Measurements from ENCODE around the gene LRRC75B.

Gene LRRC75B

DNA sequence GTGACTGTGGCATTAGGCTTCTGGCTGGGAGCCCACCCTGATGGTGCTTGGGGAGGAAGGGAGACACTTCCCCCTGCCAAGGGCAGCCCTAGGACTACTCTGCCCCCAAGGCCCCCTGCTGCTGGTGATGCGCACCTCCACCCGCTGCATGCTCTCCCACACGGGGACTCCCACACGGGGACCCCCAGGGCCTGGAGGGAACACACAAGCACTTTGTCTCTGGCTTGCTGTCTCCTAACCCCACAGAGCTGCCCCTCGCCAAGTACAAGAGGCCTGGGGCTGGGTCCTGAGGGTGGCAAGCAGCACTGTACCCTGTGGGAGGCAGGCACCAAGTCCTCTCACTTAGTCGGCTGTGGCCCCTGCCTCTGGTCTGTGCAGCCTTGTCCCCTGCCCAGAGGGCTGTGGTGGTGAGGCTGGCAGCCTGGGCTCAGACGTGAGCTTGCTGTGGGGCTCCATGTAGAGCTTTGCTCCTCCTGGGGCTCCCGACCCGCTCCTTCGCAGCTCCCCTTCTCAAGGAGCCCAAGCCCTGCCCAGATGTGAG lies 7.9 kb downstream of the LRRC75B start:
- no peak for DNase-seq

DNA sequence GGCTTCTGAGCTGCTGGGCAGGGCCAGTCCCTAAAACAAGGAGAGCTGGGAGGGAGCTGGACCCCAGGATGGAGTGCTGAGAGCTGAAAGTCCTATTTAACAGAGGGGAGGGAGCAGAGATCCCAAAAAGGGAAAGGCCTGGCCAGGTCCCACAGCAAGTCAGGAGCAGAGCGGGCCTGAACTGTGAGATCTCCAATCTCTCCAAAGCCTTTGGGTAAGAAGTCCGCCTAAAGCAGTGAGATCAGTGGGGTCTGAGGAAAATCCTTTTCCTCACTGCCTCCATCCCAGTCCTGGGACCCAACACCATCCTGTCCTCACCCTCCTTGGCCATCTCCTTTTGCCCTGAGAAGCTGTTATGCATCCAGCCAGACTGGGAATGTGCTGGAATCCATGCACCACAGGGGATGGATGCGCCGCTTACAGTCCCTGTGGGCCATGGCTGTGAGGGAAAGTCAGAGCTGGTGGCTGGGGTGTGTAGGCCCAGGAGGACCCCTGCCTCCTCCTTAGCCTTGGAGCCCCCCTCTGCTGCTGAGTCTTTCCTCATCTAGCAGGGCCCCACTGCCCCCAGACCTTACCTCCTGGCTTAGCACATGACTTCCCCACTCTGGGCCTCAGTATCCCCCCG lies 8.6 kb downstream of the LRRC75B start:
- DNase-seq, result no peak

DNA sequence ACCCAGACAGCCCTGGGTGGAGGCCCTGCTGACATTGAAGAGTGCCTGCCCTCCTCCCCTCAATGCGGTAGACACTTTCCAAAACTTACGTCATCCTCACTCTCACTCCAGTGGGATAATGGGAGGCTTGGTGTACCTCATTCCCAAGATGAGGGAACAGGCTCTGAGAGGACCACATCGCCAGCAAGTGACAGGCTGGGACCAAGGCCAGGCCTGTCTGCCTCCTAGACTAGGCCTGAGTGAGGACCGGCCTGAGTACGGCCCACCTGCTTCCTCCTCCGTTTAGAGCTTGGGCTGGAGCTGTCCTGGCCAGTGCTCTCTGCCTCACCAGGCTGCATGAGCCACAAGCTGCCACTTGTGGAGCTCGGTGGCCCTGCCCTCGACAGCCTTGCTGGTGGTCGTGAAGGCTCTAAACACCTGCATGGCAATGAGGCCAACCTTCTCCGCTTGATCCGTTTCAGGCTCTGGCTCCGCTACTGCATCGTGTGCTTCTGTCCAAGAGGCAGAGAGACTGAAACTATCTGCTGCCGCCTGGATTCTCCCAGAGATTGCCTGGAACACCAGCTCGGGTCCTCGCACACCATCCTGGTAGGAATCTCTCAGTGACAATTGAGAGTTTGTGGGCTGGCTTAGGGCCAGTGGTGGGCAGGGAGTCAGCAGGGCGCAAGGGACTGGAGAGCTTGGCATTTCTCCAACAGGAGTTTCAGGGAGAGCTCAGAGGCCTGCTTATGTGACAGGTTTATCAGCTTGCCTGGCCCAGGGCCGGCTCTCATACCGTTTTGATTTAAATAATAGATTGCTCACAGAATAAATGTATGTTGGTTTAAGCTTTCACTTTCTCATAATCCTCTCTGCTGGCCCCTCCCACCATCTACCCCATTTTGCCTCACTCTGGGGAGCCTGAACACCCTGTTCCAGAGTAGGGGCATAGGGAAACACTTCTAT lies 9.4 kb downstream of the LRRC75B start:
- DNase-seq, result peak; percentile 30

DNA sequence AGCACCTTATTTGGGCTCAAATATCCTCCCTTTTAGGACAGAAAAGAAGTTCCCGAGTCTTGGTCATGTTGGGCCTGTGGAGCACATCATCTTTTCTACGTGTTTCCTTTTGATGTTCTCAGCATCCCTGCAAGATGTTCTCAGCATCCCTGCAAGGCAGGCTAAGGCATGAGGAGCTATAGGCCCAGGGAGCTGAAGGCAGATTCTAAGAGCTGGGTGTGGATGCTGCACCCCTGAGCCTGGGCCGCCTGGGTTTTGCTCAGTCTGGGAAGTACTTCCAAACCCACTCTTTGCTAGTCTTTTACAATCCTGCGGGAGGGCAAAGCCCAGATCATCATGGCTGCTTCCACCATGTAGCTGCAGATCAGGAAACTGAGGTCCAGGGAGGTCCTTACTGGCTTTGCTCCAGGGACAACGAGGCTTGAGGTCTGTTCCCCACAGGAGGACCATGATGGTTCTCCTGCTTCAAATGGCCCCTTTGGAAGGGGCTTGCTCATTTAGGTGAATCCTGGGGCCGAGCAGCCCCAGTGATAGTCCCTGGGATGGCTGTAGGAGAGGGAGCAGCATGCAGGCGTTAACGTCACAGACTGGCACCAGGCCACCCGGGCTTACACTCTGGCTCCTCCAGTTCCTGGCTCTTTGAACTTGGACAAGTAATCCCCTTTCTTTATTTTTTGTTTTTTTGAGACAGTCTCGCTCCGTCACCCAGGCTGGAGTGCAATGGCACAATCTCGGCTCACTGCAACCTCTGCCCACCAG lies 10.6 kb downstream of the LRRC75B start:
- no peak for DNase-seq

DNA sequence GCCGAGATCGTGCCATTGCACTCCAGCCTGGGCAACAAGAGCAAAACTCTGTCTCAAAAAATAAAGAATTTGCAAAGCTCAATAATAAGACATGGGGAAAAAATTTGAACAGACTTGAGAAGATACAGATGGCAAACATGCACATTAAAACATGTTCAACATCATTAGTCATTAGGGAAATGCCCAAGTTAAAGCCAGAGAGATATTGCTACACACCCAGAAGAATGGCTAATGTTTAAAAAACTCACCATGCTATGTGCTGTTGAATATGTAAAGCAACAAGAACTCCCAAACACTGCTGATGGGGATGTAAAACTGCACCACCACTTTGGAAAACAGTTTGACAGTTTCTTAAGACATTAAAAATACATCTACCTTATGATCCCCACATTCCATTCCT lies 12.6 kb downstream of the LRRC75B start:
- DNase-seq, result peak; percentile 76

DNA sequence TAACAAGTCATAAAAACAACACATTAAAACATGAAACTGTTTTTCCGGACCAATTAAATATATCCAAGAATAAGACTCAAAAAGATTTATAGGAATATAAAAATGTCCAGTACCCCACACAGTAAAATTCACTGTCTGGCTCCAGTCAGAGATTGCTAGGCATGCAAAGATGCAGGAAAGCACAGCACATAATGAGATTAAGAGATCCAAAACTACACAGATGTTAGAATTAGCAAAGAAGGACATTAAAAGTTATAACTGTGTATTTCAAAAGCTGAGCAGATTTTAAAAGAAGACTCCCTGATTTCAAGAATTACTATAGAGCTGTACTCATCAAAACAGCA lies 13.6 kb downstream of the LRRC75B start:
- DNase-seq, result no peak

DNA sequence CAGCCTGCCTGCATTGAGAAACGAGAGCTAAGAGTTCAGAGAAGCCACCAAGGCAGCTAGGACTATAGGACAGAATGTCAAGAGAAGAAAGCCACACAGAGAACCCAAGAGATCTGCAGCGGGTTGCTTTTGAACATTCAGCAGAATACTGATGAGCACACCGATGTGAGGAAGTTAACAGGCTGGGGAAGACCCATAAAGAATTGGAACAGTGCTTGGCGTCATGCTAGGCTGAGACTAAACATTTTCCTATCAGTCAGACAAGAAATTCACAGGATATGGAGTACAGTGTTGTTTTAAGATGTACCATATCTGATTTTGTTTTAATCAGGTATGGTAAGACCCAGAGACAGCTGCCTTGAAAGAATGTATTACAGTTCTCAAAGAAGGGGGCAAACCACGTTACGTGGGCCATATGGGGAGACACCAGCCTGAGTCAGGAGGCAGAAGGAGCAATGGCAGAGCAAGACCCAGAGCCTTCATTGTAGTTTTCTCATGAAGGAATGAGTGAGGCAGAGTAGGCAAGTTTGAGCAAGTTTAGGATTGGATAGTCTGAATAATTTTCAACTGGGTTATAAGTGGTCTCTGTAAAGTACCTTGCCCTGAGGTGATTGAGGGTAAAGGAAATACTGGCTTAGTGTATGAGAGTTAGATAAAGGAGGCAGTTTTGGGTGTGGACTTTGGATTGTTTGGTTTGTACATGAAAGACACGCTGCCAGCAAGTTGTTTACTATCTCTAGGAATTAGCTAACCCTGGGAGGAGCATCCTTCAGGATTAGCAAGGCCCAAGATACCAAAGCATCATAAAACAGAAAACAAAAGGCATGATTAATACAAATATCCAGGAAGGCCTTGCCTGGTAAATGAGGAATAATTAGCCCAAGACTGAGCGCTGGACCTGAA lies 14.3 kb downstream of the LRRC75B start:
- no peak for DNase-seq

DNA sequence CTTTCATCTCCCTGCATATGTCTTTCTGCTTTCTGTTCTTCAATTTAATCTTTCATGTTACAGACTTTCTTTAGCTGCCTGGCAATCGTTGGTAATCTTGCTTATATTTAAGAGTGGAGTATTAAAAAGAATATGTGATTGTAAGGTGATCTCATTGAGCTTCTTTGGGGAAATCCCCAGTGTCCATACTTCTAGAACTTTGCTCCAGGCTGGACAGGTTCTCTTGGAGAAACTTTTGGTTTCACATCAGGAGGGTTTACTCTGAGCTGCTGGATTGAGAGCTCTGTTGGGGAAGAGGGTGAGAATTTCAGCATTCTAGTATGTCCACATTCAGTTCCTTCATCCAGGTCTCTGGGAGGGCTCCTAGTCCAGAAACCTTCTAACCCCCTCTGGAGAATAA lies 16.1 kb downstream of the LRRC75B start:
- no peak for DNase-seq

DNA sequence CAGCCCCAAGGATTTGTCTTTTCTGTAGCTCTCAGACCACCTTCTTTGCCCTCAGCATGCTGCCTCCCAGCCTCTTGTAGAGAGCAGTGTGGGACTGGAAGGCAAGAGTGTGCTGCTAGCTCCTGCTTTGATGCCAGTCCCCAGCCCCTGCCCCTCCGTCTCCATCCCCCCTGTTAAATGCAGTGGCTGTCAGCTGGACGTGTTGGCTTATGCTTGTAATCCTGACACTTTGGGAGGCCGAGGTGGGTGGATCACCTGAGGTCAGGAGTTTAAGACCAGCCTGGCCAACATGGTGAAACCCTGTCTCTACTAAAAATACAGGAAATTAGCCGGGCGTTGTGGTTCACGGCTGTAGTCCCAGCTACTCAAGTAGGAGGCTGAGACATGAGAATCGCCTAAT lies 21.6 kb downstream of the LRRC75B start:
- no peak for DNase-seq

DNA sequence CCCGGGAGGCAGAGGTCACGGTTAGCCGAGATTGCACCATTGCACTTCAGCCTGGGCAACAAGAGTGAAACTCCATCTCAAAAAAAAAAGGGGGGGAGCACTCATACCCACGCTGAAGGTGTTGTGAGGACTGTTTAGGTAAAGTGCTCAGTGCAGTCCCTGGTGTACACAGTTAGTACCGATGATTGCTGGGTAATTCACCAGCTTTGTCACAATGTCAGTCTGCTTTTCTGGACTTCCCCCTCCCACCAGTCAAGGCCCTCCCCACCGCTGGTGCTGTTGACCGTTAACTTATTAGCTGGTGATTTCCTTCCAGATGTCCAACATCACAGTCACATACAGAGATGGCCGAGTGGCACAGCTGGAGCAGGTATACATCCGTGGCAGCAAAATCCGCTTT lies 25.2 kb downstream of the LRRC75B start:
- no peak for DNase-seq

DNA sequence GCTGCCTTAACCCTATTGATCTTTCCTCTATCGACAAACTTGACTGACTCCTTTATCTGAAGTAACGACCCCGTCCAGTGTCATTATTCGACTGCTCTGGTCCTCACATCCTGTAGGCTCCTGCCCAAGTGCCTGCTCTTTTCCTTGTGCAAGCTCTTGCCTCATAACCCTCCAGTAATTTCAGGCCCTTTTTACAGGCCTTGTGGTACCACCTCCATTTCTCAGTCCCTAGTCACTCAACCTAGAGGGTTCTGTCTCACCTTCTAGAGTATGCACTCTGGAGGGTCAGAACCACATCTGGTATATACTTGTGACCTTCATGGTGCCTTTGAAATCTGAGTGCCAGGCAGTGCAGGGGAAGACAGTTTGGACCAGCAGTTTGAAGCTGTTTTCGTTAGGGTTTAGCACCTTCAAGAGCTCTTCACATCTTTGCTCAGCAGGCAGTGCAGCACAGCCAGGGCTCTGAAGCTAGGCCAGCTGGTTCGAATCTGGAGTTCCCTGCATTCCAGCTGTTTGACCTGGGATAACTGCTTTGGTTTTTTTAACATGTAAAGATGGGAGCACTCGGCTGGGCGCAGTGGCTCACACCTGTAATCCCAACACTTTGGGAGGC lies 25.9 kb downstream of the LRRC75B start:
- no peak for DNase-seq

DNA sequence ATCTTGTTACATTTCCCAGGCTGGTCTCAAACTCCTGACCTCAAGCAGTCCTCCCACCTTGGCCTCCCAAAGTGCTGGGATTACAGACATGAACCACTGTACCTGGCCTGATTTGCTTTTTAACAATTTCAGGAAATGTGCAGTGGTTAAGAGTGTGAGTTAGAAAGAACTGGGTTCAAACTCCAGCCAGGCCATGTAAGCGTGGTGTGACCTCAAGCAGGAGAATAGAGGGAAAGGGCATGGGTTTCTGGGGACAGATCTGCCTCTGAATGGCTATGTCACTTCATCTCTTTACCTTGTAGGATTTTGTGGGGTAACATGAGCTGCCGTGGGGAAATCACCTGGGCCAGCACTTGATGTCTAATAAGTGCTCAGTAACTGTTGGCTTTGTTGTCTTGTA lies 27.8 kb downstream of the LRRC75B start:
- no peak for DNase-seq

DNA sequence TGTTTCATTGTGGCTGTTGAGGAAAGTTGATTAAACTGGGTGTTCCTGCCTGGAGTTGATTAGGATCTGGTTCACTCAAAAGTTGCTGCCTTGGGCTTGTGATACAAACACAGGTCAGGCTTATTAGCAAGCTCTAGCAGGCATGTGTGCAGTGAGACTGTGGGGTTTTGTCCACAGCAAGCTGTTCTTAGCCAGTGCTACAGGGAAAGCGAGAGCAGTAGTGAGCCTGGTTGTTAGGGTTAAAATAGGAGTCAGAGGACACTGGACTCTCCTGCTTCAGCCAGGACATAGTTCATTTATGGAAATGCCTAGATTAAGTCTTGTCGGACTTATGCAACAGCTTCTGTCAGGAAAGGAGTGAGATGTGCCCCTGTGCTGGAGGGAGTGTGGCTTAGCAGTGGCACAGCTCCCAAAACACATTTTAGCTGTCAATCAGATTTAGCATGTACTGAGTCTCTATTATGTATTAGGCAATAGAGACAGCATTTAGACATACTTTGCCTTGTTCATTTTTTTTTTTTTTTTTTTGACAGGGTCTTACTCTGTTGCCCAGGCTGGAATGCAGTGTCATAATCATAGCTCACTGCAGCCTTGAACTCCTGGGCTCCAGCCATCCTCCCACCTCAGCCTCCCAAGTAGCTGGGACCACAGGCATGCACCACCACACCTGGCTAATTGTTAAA lies 28.4 kb downstream of the LRRC75B start:
- no peak for DNase-seq

DNA sequence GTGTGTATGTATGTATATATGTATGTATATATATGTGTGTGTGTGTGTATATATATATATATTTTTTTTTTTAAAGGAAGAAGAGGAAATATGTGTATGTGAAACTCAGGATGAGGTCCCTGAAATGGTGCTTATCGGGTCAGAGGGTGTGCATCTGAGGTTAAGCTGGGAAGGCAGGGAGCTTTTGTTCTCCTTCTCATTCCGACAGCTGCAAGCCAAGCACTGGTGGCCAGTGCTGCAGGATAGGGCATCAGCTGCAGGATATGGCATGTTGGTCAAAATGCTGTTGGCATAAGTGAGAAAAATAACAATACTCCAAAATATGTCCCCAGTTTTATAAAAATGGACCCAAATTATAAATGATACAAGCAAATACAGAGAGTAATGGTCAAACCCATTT lies 29.6 kb downstream of the LRRC75B start:
- DNase-seq, result no peak

DNA sequence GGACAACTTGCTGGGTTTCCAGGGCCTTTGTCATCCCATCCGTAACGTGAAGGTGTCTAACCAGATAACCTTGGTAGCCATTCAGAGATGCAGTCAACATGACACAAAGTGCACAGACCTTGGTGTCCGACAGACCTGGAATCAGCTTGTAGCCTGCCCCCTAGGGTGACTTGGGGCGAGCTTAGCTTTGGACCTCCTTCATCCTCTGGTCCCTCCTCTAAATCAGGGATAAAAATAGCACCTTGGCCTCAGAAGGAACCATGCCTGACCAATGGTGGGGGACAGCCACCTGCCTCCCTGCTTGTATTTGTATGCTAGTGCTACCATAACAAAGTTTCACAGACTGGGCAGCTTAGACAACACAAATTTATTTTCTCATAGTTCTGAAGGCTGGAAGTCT lies 33.4 kb downstream of the LRRC75B start:
- no peak for DNase-seq

DNA sequence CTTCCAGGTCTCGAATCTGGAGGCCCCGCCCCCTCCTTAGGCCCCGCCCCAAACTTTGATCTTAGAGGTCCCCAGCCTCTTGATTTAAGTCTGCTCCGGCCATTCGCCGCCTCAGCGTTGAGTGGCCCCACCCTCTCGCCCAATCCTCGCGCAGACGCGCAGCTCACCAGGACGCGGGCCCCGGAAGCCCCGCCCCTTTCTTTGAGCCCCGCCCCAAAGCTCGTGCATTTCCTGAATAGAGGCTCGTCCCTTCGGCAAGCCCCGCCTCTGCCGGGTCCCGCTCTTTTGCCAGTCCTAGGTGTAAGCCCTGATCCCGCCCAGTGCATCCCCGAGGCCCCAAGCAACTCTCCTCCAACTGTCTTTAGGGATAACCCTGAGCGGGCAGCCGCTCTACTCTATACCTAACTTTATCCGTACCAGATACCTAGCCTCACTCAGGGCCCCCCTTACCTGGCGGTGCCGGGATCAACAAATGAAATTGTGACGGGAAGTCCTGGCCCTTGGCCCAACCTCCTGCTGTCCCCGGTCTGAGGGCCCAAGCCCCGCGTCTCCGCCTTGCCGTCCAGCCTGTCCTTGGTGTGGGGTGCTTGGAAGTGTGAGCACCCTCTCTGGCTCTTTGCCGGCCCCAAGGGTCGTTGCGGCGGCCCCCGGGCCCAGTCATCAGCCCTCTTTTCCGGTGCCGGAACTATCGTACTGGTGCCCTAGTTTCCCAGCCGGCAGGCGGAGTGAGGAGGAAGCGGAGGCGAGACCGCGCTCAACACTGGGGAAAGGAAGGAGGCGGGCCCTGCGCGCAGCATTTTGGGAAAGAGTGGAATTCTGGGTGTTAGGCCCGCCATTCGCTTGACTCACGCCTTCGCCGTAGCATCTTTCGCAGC lies 37.5 kb downstream of the LRRC75B start, which contains the start of gene SNRPD3:
TSS of gene SNRPD3 (plus strand) at position 835 of the 875 bp plus-strand sequence. CDS start 1,676 bp downstream, outside the sequence.
- peak; percentile 99 for DNase-seq

DNA sequence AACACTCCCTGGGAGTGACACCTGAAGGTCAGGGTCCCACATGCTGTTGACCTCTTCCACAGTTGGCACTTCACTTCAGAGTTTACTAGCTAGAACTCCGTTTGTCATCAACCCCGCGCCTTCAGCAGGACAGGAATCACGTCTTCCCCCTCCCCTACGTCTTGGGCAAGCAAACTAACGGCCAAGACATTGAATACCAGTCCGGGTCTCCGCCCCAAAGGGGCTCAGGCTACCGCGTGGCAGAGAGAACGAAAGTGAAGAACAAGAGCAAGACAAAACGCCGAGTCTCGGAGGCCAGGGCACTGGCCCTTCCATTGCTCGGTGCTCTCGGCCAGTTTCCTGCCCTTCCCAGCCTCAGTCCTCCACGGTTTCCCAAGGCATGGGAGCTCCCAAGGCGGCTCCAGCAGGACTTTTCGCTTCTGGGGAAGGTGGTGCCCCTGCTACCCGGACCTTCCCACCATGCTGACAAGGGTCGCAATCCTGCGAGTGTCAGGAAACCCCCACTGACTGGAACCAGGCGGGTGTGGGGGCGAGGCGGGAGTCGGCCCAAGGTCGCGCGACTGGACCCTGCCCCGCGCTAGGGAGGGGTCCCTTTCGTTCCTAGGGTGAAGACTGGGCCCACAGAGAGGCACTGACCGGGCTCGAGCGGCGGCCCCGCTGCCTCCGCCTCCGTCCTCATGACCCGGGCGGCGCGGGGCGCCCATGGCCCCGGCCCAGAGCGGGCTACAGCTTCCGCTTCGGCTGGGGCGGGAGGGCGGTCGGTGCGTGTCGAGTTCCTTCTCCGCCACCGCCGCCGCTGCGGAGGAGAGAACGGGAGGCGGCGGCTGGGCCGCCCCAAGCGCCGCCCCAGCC lies 38.3 kb downstream of the LRRC75B start, which contains the start of gene GUCD1:
TSS of gene GUCD1 (minus strand) at position 826 of the 852 bp plus-strand sequence. CDS start at position 679, 147 bp downstream.
- peak; percentile 50 for DNase-seq

DNA sequence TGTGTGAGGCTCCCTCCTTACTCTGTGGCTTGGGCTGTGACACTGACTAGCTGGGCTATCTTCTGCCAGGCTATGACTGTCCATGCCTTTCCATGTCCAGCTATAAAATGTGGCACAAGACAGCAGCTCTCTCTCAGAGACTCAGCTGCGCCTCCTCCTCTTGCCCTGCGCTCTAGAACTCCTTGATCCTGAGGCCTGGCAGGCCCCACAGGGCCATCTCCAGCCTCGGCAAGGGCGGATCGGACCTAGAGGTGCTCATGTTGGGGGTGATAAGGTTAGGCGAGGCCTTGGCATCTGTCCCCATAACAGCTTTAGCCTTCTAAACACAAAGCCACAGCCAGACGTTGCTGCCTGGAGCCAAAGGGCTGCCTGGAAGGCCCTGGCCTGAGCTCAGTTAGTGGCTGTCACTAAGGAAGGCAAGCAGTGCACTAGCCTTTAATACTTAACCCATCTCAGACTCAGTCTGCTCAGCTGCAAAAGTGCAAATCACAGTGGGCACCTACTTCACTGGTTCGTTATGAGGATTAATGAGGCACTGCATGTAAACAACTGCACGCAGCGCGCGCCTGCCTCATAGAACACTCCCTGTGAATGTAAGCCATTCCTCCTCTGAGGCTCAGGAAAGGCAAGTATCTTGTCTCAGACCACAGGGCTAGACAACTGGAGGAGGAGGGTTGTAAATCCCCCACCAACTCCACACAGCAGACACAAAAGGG lies 39.1 kb downstream of the LRRC75B start:
- peak; percentile 12 for DNase-seq

All from EL (cell line).